ENCODE results near the gene C2CD4C.
"Not testable (repeated sequence)": the region's sequence is repeated elsewhere in the genome, so short reads cannot be mapped to it uniquely, and the experiment has no call there.

C2CD4C gene

GRCh38 chr19:368630-369024, 40.3 kb downstream of the C2CD4C start:
- Mint-ChIP-seq H3K27me3 (peaks cover 29% of the 10 kb centered on the region), H3K27ac (no peak overlapping the region), H3K4me3 (no peak overlapping the region), H3K4me1 (no peaks in the 10 kb centered on the region), H3K36me3 (no peaks in the 10 kb centered on the region), H3K9me3 (no peaks in the 10 kb centered on the region)
- no peak for DNase-seq
- CTCF ChIA-PET = no interaction called here

DNA sequence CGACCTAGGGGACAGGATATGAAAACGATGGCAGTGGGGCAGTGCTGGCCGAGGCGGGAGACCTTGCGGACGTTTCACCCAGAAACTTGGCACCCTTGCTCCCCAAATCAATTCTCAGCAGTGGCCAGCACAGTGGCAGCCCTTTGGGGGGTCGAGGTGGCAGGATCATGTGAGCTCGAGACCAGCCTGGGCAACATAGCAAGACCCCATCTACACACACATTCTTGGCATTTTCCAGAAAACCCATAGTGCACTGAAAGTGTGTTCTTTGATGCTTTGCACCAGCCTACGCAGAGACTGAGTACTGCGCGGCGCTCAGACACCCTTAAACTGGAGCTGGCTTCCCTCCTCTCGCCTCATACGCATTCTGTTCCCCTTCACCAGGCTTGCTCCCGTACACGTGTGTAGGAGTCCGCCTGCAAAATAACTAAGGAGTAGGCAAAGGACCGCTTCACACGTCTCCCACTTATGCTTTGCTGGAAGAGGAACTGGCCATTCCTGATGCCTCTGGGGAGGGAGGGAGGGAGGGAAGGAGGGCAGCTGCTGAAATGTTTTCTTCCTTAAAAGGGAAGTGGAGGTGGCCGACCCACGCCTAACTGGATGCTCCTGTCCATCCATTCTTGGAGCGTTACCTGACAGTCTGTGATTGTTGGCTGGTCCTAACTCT, 40.9 kb downstream of the C2CD4C start:
- no peak for DNase-seq
- CTCF ChIA-PET = no interaction called here
- H3K27me3 Mint-ChIP-seq = peaks cover 29% of the 10 kb centered on the region
- no peaks in the 10 kb centered on the region for H3K4me1 Mint-ChIP-seq
- no peak overlapping the region for H3K4me3 Mint-ChIP-seq
- H3K27ac Mint-ChIP-seq = no peak overlapping the region
- H3K9me3 Mint-ChIP-seq = no peaks in the 10 kb centered on the region
- H3K36me3 Mint-ChIP-seq = no peaks in the 10 kb centered on the region

DNA sequence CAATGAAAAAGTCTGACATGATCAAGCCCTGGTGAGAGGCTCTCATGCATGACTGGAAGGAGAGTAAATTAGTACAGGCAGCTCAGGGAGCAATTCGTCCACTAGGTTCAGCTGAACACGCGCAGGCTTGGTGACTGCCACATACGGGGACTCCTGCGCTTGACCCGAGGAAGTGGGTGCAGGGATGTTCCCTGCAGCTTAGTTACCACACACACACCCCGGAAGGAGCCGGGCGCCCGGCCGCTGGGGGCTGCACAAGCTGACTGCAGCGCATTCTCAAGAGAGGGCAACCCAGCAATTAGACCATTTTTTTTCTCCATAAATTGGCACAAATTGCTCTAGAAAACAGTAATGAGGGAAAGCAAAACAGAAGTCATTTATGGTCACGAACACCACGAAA, 41.4 kb downstream of the C2CD4C start:
- Mint-ChIP-seq H3K4me1 (no peaks in the 10 kb centered on the region), H3K4me3 (no peak overlapping the region), H3K36me3 (no peaks in the 10 kb centered on the region), H3K27me3 (peaks cover 26% of the 10 kb centered on the region), H3K9me3 (no peaks in the 10 kb centered on the region), H3K27ac (no peak overlapping the region)
- no peak for DNase-seq
- CTCF ChIA-PET = no interaction called here

GRCh38 chr19:366951-367350, 42.0 kb downstream of the C2CD4C start:
- H3K4me1 Mint-ChIP-seq = no peaks in the 10 kb centered on the region
- H3K27ac Mint-ChIP-seq = no peak overlapping the region
- H3K27me3 Mint-ChIP-seq = peaks cover 25% of the 10 kb centered on the region
- CTCF ChIA-PET = no interaction called here
- no peak overlapping the region for H3K4me3 Mint-ChIP-seq
- DNase-seq = no peak
- no peaks in the 10 kb centered on the region for H3K9me3 Mint-ChIP-seq
- H3K36me3 Mint-ChIP-seq = no peaks in the 10 kb centered on the region

GRCh38 chr19:366205-366783, 42.7 kb downstream of the C2CD4C start:
- Mint-ChIP-seq H3K27ac (no peak overlapping the region), H3K4me1 (no peaks in the 10 kb centered on the region), H3K4me3 (no peak overlapping the region), H3K27me3 (peaks cover 22% of the 10 kb centered on the region), H3K9me3 (no peaks in the 10 kb centered on the region), H3K36me3 (no peaks in the 10 kb centered on the region)
- DNase-seq = no peak
- CTCF ChIA-PET = no interaction called here

- CTCF ChIA-PET = no interaction called here
- Mint-ChIP-seq H3K4me3 (no peak overlapping the region), H3K27ac (no peak overlapping the region), H3K36me3 (no peaks in the 10 kb centered on the region), H3K9me3 (no peaks in the 10 kb centered on the region), H3K4me1 (no peaks in the 10 kb centered on the region), H3K27me3 (peaks cover 15% of the 10 kb centered on the region)
- no peak for DNase-seq
Observed at GRCh38 chr19:364496-365287, 44.3 kb downstream of the C2CD4C start.

- no peak overlapping the region for H3K27ac Mint-ChIP-seq
- H3K4me1 Mint-ChIP-seq = no peaks in the 10 kb centered on the region
- DNase-seq = no peak
- H3K9me3 Mint-ChIP-seq = peaks cover 2% of the 10 kb centered on the region
- H3K36me3 Mint-ChIP-seq = no peaks in the 10 kb centered on the region
- H3K27me3 Mint-ChIP-seq = peaks cover 11% of the 10 kb centered on the region
- no peak overlapping the region for H3K4me3 Mint-ChIP-seq
- CTCF ChIA-PET = no interaction called here
Observed at GRCh38 chr19:362683-363082, 46.3 kb downstream of the C2CD4C start.

- Mint-ChIP-seq H3K27me3 (peaks cover 10% of the 10 kb centered on the region), H3K27ac (no peak overlapping the region), H3K36me3 (no peaks in the 10 kb centered on the region), H3K9me3 (peaks cover 5% of the 10 kb centered on the region), H3K4me3 (no peak overlapping the region), H3K4me1 (no peaks in the 10 kb centered on the region)
- DNase-seq = no peak
- CTCF ChIA-PET = no interaction called here
Observed at GRCh38 chr19:362154-362553, 46.8 kb downstream of the C2CD4C start.

DNA sequence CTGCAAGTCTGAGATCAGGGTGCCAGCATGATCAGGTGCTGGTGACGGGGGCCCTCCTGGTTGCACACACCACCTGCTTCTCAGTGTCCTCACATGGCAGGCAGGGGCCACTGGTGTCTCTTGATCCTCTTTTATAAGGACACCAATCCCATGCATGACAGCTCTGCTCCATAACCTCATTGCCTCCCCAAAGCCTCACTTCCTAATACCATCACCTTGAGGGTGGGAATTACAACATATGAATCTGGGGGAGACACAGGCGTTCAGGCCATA, 49.4 kb downstream of the C2CD4C start:
- CTCF ChIA-PET = no interaction called here
- no peaks in the 10 kb centered on the region for H3K27me3 Mint-ChIP-seq
- peaks cover 14% of the 10 kb centered on the region for H3K9me3 Mint-ChIP-seq
- no peak overlapping the region for H3K4me3 Mint-ChIP-seq
- H3K4me1 Mint-ChIP-seq = no peaks in the 10 kb centered on the region
- no peak overlapping the region for H3K27ac Mint-ChIP-seq
- no peak for DNase-seq
- no peaks in the 10 kb centered on the region for H3K36me3 Mint-ChIP-seq

- CTCF ChIA-PET = not testable (repeated sequence)
- H3K9me3 Mint-ChIP-seq = peaks cover 28% of the 10 kb centered on the region
Observed at GRCh38 chr19:355536-355935, 53.4 kb downstream of the C2CD4C start.

More at GRCh38 chr19:355536-355935, 53.4 kb downstream of the C2CD4C start:
- not testable (repeated sequence) for H3K27me3 Mint-ChIP-seq, H3K36me3 Mint-ChIP-seq, H3K4me3 Mint-ChIP-seq, DNase-seq, H3K4me1 Mint-ChIP-seq, H3K27ac Mint-ChIP-seq
